ENCODE data around the gene FAF1.

DNA sequence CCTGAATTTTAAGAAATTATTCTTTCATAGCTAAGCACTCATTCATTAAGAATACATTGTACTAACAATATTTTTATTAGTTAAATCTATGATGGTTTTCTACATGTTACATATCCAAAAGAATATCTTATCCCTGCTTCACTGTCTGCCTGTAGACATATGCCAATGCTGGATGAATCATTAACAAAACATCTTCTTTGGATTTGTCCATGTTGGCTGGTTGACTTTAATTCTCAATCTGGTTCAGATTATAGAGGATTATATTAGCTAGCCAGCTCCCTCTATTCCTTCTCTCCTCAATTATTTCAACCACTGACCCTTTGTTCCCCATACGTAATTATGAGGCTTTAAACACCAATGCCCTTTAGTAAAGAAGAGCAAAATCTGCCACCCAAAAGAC lies 398.0 kb downstream of the FAF1 start:
- TF ChIP-seq CTCF (IDR thresholded peaks at IDR 0.05 in 2 of 3, conservative IDR thresholded peaks at IDR 0.05 in 1 of 3; ENCODE audit: borderline replicate concordance in 1 of 3, insufficient read depth in 1 of 3, low read depth in 2 of 3, low read length in 2 of 3) (no peak), POLR2AphosphoS5 (IDR thresholded peaks at IDR 0.05; ENCODE audit: low read depth, low read length) (no peak), MAX (IDR thresholded peaks at IDR 0.05) (no peak), RAD21 (IDR thresholded peaks at IDR 0.05; ENCODE audit: low read depth) (no peak), EGR1 (IDR thresholded peaks at IDR 0.05; ENCODE audit: low read depth) (no peak)
